IPS DF 4.7 (cell line): Measurements from ENCODE around the gene ZC3H12C.

ENCODE experiments used
- DNase-seq: peaks from one replicate; pipeline ENCODE4 v3.0.0-alpha.2; 2013; ENCODE audit warnings: low spot score; ENCODE audit errors: extremely low read depth

ZC3H12C gene

GRCh38 chr11:110076371-110076965 lies 16.7 kb upstream of the ZC3H12C start:
- DNase-seq, result no peak

GRCh38 chr11:110077346-110077745 lies 15.8 kb upstream of the ZC3H12C start:
- no peak for DNase-seq

GRCh38 chr11:110077831-110078325 lies 15.3 kb upstream of the ZC3H12C start:
- DNase-seq, result no peak

GRCh38 chr11:110078923-110079544 lies 14.2 kb upstream of the ZC3H12C start:
- DNase-seq, result no peak

- no peak for DNase-seq
These were observed 13.5 kb upstream of the ZC3H12C start for GRCh38 chr11:110079726-110080125.

- DNase-seq, result no peak
These were observed 11.5 kb upstream of the ZC3H12C start for GRCh38 chr11:110081462-110082376.

- DNase-seq, result no peak
These were observed 10.3 kb upstream of the ZC3H12C start for GRCh38 chr11:110082899-110083298.

- no peak for DNase-seq
These were observed 7.8 kb upstream of the ZC3H12C start for GRCh38 chr11:110085255-110085838.

GRCh38 chr11:110086892-110087309 lies 6.3 kb upstream of the ZC3H12C start:
- DNase-seq, result no peak

GRCh38 chr11:110087812-110088534 lies 5.2 kb upstream of the ZC3H12C start:
- no peak for DNase-seq

GRCh38 chr11:110088535-110089344 lies 4.5 kb upstream of the ZC3H12C start:
- no peak for DNase-seq

GRCh38 chr11:110089617-110090282 lies 3.4 kb upstream of the ZC3H12C start:
- DNase-seq, result no peak

- no peak for DNase-seq
These were observed 2.6 kb upstream of the ZC3H12C start for GRCh38 chr11:110090466-110091026.

- no peak for DNase-seq
These were observed 1.1 kb upstream of the ZC3H12C start for GRCh38 chr11:110092111-110092514.

GRCh38 chr11:110093407-110094297 lies 460 bp downstream of the ZC3H12C start:
- DNase-seq, result no peak

- no peak for DNase-seq
These were observed 1.4 kb downstream of the ZC3H12C start for GRCh38 chr11:110094298-110095285.

- DNase-seq, result no peak
These were observed 2.4 kb downstream of the ZC3H12C start for GRCh38 chr11:110095554-110095953.
